ENCODE data around the gene DISP2. TPM values are rescaled to one million over a fixed set of nuclear protein-coding genes. Genes with fewer than 3 reads are reported as not detected.

DISP2 gene
- total RNA-seq, 4 donors from 2014 or later, result 0.14 to 0.85 TPM; not detected in 2

GRCh38 chr15:40342416-40343320 lies 15.4 kb upstream of the DISP2 start:
- Histone ChIP-seq H3K36me3 (no peaks in the 10 kb centered on the region), H3K9me3 (no peaks in the 10 kb centered on the region), H3K27ac (peak overlapping the region; percentile 5 to 48), H3K4me3 (no peak overlapping the region), H3K4me1 (peaks cover 7 to 16% of the 10 kb centered on the region in 2 donors), H3K27me3 (no peaks in the 10 kb centered on the region)
- DNase-seq, result no peak
- TF ChIP-seq, protein P1, sequence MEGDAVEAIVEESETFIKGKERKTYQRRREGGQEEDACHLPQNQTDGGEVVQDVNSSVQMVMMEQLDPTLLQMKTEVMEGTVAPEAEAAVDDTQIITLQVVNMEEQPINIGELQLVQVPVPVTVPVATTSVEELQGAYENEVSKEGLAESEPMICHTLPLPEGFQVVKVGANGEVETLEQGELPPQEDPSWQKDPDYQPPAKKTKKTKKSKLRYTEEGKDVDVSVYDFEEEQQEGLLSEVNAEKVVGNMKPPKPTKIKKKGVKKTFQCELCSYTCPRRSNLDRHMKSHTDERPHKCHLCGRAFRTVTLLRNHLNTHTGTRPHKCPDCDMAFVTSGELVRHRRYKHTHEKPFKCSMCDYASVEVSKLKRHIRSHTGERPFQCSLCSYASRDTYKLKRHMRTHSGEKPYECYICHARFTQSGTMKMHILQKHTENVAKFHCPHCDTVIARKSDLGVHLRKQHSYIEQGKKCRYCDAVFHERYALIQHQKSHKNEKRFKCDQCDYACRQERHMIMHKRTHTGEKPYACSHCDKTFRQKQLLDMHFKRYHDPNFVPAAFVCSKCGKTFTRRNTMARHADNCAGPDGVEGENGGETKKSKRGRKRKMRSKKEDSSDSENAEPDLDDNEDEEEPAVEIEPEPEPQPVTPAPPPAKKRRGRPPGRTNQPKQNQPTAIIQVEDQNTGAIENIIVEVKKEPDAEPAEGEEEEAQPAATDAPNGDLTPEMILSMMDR (IDR thresholded peaks at IDR 0.05), result no peak
- TF ChIP-seq POLR2A (IDR thresholded peaks at IDR 0.05), result no peak
- intact Hi-C loops (cut with DNase I; ENCODE audit: low total_unique reads), result loop anchor here (10.0 kb wide), 1 partner anchor 58 kb away; the partner anchor contains the start of gene ANKRD63

DNA sequence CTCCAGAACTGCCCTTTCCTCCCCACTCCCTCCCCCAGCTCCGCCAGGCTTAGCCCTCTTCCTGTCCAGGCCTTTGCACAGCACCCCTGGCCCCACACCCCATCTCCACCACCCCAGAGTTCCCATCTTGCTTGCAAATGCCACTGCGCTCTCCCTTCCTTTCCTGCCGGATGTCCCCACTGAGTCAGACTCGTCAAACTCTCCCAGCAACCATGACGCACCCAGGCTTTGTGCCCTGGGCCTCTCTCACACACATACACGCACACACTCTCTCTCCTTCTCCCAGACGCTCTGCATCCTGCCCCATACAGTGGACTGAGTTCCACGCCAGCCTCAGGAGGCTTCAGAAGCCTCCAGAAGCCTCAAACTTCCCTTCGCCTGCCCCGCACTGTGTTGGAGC lies 14.5 kb upstream of the DISP2 start:
- Histone ChIP-seq H3K4me3 (no peak overlapping the region), H3K27ac (peak overlapping the region; percentile 5 to 48), H3K27me3 (no peaks in the 10 kb centered on the region), H3K36me3 (no peaks in the 10 kb centered on the region), H3K9me3 (no peaks in the 10 kb centered on the region), H3K4me1 (peaks cover 3 to 9% of the 10 kb centered on the region in 2 donors)
- no peak for DNase-seq
- TF ChIP-seq, protein P1 (IDR thresholded peaks at IDR 0.05), result no peak
- no peak for TF ChIP-seq POLR2A (IDR thresholded peaks at IDR 0.05)
- intact Hi-C loops (cut with DNase I; ENCODE audit: low total_unique reads), result loop anchor here (10.0 kb wide), 1 partner anchor 59 kb away; the partner anchor contains the start of gene ANKRD63

- intact Hi-C loops (cut with DNase I; ENCODE audit: low total_unique reads), result loop anchor here (10.0 kb wide), 1 partner anchor 59 kb away; the partner anchor contains the start of gene ANKRD63
Measured at GRCh38 chr15:40344217-40344616, 13.8 kb upstream of the DISP2 start.

DNA sequence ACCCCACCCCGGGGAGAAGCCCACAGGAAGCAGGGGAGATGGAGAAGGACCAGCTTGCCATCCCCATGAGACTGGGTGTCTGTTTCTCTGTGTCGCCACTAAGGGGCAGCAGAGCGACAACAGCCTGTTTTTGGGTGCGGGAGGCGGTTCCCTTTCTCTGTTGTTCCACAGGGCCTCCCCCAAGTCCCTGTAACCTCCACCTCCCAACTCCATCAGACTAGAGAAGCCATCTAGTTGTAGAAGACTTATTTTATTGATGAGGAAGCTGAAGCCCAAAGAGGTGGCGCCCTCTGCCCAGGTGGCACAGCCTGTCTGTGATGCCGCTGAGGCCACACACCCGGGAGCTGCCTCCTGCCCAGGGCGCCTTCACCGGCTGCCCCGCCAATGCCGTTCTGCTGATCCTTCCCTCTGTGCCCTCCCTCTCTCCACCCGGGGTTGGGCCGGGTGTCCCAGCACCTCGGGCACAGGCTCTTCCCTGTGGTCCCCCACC lies 13.3 kb upstream of the DISP2 start:
- intact Hi-C loops (cut with DNase I; ENCODE audit: low total_unique reads), result loop anchor here (10.0 kb wide), 1 partner anchor 60 kb away; the partner anchor contains the start of gene ANKRD63
- H3K9me3 ChIP-seq, result no peaks in the 10 kb centered on the region
- TF ChIP-seq POLR2A (IDR thresholded peaks at IDR 0.05), result no peak
- TF ChIP-seq, protein P1 (IDR thresholded peaks at IDR 0.05), result peak; percentile 58 to 64 (median 62)
- peak; percentile 56 for DNase-seq
- no peaks in the 10 kb centered on the region for H3K27me3 ChIP-seq
- no peak overlapping the region for H3K27ac ChIP-seq
- H3K4me1 ChIP-seq, result peaks cover 0 to 3% of the 10 kb centered on the region in 2 donors
- no peak overlapping the region for H3K4me3 ChIP-seq
- no peaks in the 10 kb centered on the region for H3K36me3 ChIP-seq

More at GRCh38 chr15:40344217-40344616, 13.8 kb upstream of the DISP2 start:
- DNase-seq, result no peak
- no peak for TF ChIP-seq POLR2A (IDR thresholded peaks at IDR 0.05)
- TF ChIP-seq, protein P1 (IDR thresholded peaks at IDR 0.05), result no peak
- Histone ChIP-seq H3K36me3 (no peaks in the 10 kb centered on the region), H3K27ac (peak overlapping the region in 1 of 2 donors; percentile 48), H3K4me3 (no peak overlapping the region), H3K27me3 (no peaks in the 10 kb centered on the region), H3K4me1 (peaks cover 2 to 3% of the 10 kb centered on the region in 2 donors), H3K9me3 (no peaks in the 10 kb centered on the region)

Data from uterus (tissue), 4 donors.